RWPE1 (cell line): ENCODE results near the gene NEK9.
"Not testable (repeated sequence)": the region's sequence is repeated elsewhere in the genome, so short reads cannot be mapped to it uniquely, and the experiment has no call there.

Source experiments
- CTCF ChIA-PET: fragments of 350-600 bp; sonication (Branson Sonifier 250); formaldehyde crosslinking; extraction: SDS; loops from one replicate; lab custom pipeline; 2021; lab: Yijun Ruan, JAX
- POLR2A ChIA-PET: fragments of 400-600 bp; formaldehyde crosslinking; extraction: SDS; loops from one replicate; lab custom pipeline; 2020; ENCODE audit warnings: antibody characterized with exemption; ENCODE audit not compliant: low non-redundant PET; lab: Yijun Ruan, JAX
- DNase-seq: peaks from one replicate; pipeline ENCODE4 v3.0.0; 2012; ENCODE audit warnings: low spot score
- H3K27ac ChIP-seq: fragments of 450-650 bp; 2 replicates; pipeline ENCODE4 v1.5.1; 2017
- CTCF ChIP-seq: fragments of 450-650 bp; conservative IDR thresholded peaks from 2 replicates; pipeline ENCODE4 v1.5.1; 2017; ENCODE audit warnings: low read depth, mild to moderate bottlenecking

Gene NEK9

GRCh38 chr14:75077794-75078193 lies 49.1 kb downstream of the NEK9 start:
- H3K27ac ChIP-seq, result no peak overlapping the region
- TF ChIP-seq CTCF, result no peak
- ChIA-PET POLR2A (no interaction called here), CTCF (interaction anchor here (0.6 to 0.7 kb wide), 2 partner anchors 156 to 595 kb away, joined by 3 read pairs; no protein-coding TSS in a partner anchor)
- DNase-seq, result no peak

DNA sequence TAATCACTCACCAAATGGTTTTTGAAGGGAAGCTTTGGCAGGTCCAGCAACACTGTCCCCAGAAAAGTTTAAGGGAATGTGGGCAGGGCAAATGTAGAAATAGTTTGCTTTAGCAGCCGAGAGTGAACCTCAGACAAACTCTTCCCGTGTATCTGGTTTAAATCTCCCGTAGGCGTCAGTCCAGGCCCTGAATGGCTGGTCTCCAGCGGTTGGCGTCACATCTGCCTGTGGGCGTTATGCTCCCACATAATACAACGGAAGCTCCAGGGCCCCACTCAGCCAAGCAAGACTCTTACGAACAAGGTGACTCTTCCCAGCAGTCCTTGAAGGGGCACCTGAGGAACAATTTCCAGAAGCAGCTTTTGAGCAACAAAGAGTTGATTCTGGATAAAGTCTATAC lies 56.5 kb downstream of the NEK9 start:
- DNase-seq, result no peak
- ChIA-PET CTCF (no interaction called here), POLR2A (interaction anchor here (0.5 kb wide), 1 partner anchor 19 kb away, joined by 4 read pairs; the partner anchor contains the start of gene MLH3)
- peak overlapping the region; percentile 92 for H3K27ac ChIP-seq
- no peak for TF ChIP-seq CTCF

DNA sequence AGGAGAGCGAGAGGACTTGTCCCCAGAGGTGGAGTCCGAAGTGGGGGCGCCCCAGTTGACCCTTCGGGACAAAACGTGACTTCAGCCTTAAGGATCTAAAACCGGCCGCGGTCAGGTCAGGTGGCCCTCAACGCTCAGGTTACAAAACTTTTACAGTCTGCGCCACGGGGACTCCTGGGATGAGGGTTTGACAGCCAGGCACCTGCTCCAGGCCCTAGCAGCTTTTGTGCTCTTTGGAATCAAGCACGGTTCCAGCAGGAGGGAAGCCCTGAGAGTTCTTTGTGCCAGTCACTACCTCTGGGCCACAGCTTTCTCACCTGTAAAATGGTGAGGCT lies 57.1 kb downstream of the NEK9 start:
- CTCF ChIA-PET, result no interaction called here
- no peak for DNase-seq
- H3K27ac ChIP-seq, result peak overlapping the region; percentile 92
- TF ChIP-seq CTCF, result no peak
- POLR2A ChIA-PET, result no interaction called here

- ChIA-PET POLR2A (no interaction called here), CTCF (no interaction called here)
- H3K27ac ChIP-seq, result peak within 1 kb of the TSS; percentile 92
- no peak for TF ChIP-seq CTCF
- DNase-seq, result peak; percentile 93
These were observed 57.6 kb downstream of the NEK9 start, which contains the start of gene ZC2HC1C for GRCh38 chr14:75069121-75069810. ZC2HC1C (plus strand) TSS chr14:75069641; CDS start chr14:75070574, 933 bp downstream.

DNA sequence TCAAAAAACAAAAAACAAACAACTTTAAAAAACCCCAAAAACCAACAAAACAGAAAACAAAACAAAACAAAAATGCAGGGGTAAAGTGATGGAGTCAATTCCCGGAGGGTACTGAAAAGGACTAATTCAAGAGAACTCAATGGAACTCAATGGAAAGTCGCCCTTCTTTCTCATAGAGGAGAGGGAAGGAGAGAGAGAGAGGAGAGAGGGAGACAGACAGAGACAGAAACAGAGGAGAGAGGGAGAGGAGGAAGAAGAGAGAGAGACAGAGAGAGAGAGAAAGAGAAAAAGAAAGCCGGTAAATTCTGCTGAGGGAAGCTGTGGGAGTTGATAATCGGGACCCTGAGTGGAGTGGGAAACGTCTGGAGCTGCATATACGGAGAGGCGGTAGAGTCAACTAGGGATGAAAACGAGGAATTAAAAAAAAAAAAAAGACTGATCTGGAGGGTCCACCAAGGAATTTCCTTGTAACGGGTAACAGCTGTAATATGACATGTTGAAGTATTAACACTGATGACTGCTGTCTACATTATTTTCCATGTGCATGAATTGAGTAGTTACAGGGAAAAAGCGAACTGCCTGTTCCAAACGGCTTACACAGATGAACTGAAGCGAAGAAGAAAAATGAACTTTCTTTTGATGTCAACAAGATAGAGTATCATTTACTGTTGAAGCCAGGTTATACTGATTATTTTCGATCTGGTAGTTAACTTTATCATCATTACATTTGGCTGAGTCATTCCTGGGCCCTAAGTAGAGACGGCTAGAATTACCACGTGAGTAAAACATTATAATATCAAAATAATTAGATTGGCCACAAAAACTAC lies 58.3 kb downstream of the NEK9 start:
- DNase-seq, result no peak
- H3K27ac ChIP-seq, result peak overlapping the region; percentile 92
- CTCF ChIA-PET, result interaction anchor here (0.5 to 0.7 kb wide), 2 partner anchors 20 to 64 kb away, joined by 3 read pairs; no protein-coding TSS in a partner anchor

DNA sequence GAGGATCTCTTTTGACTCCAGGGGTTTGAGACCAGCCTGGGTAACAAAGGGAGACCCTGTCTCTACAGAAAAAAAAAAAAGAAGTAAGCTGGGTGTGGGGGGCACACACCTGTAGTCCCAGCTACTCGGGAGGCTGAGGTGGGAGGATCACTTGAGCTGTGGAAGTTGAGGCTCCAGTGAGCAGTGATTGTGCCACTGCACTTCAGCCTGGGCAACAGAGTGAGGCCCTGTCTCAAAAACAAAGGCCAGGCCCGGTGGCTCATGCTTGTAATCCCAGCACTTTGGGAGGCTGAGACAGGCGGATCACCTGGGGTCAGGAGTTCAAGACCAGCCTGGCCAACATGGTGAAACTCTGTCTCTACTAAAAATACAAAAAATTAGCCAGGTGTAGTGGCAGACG lies 59.1 kb downstream of the NEK9 start:
- DNase-seq, POLR2A ChIA-PET: not testable (repeated sequence)
- CTCF ChIA-PET, result interaction anchor here (0.5 to 0.7 kb wide), 2 partner anchors 64 to 208 kb away, joined by 3 read pairs; no protein-coding TSS in a partner anchor
- H3K27ac ChIP-seq, result peak overlapping the region; percentile 92

More for the DNA sequence above, 58.3 kb downstream of the NEK9 start:
- POLR2A ChIA-PET, result no interaction called here
- no peak for TF ChIP-seq CTCF
